Activated T-cell treated with anti-CD3 and anti-CD28 coated beads, Interleukin-2, amount 50 U/mL, for 72 hours (primary cell): ENCODE measurements around the gene ARHGAP25. TPM values are rescaled to one million over a fixed set of nuclear protein-coding genes. Genes with fewer than 3 reads are reported as not detected.

Experiments
- ATAC-seq, 2 donors: fragments of 150-1000 bp; cut with Tn5 transposase; replicated peaks in 1 of 2; 2 replicates each; pipeline ENCODE4 v1.10.0; 2021; ENCODE audit warnings: moderate library complexity in 2 of 2, mild to moderate bottlenecking in 1 of 2
- DNase-seq, 2 donors: peaks; one replicate each; pipeline ENCODE4 v3.0.0; 2021 to 2022; ENCODE audit warnings: mixed read lengths in 1 of 2
- H3K27ac Mint-ChIP-seq: one replicate; pipeline ENCODE4 v1.8.0; 2022; ENCODE audit warnings: mild to moderate bottlenecking, moderate library complexity, mixed read lengths
- H3K27me3 Mint-ChIP-seq: one replicate; pipeline ENCODE4 v1.8.0; 2022; ENCODE audit warnings: low read depth, mixed read lengths
- H3K36me3 Mint-ChIP-seq, 2 donors: one replicate each; pipeline ENCODE4 v1.8.0; 2022; ENCODE audit warnings: mixed read lengths in 2 of 2, mild to moderate bottlenecking in 1 of 2; ENCODE audit not compliant: insufficient read depth in 2 of 2
- H3K4me1 Mint-ChIP-seq: one replicate; pipeline ENCODE4 v1.8.0; 2022; ENCODE audit warnings: low read depth, mixed read lengths
- H3K4me3 Mint-ChIP-seq, 2 donors: one replicate each; pipeline ENCODE4 v1.8.0; 2022; ENCODE audit warnings: mild to moderate bottlenecking in 2 of 2, mixed read lengths in 2 of 2, moderate library complexity in 2 of 2
- H3K9me3 Mint-ChIP-seq, 2 donors: one replicate each; pipeline ENCODE4 v1.8.0; 2022; ENCODE audit warnings: mixed read lengths in 2 of 2
- total RNA-seq, 2 donors: library from RNA; stranded (reverse); gene quantifications; one replicate each; pipeline ENCODE4 v1.2.3, GENCODE V29; 2022

ARHGAP25 gene
- total RNA-seq, 2 donors from 2014 or later: 38.3 to 49.5 TPM

DNA sequence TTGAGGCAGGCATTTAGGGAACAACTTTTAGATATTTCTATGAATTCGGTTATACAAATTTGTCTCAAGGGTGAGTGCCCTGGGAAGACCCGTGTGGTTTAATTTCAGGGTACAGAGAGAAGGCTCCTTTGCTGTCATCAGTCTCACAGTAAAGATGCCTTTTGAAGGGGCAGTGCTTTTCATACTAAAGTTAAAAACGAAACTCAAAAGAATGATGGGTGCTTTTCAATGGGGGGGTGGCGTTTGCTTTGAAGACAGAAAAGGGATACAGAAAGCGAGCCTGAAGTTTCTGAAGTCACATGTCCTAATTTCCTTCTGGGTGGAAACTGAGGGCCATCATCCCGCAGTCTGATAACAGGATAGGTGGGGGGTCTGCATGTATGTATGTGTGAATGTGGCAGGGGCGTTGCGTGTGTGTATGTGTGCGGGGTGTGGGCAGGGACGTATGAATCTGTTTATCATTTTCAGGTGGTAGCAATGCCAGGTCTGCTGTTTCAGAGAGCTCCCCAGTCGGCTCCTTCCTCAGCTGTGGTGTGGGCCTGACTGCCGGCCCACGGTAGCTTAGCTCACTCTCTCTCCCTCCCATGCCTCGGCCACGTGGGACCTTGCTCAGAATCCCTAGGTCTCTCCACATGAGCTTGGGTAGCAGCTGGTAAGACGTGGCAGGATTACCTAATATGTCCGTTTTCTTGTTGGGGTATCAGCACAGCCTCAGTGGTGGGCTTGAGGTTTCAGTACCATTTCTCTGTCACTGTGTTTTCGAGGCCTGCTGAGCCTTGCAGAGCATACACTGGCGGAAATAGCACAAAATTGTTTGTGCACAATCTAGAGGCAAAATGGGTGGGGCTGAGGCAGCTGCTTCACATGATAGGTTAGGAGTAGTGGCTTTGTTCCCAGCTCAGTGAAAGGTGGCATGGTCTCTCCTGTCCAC, 32.7 kb downstream of the ARHGAP25 start:
- H3K4me3 Mint-ChIP-seq: peak overlapping the region; percentile 77 to 88
- no peaks in the 10 kb centered on the region for H3K27me3 Mint-ChIP-seq
- no peaks in the 10 kb centered on the region for H3K9me3 Mint-ChIP-seq
- peak; percentile 35 to 43 for ATAC-seq
- H3K4me1 Mint-ChIP-seq: peaks cover 100% of the 10 kb centered on the region
- peaks cover 0 to 2% of the 10 kb centered on the region in 2 donors for H3K36me3 Mint-ChIP-seq
- peak overlapping the region; percentile 89 for H3K27ac Mint-ChIP-seq
- peak; percentile 45 to 52 for DNase-seq

DNA sequence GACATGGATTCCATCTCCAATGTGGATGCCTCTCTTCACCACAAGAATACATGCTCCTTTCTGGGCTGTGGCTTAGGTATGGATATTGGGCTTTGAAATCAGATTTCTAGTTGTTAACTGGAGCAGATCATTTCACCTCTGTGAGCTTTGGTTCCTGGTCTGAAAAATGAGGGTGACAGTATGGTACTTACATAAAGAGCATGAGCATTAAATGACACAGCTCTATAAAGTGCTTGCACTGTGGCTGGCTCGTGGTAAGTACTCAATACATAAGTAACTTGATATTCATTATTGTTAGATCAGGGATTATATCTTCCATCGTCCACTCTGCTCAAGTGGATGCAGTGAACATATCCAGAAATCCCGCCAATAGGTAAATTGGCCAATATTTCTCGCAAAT, 33.4 kb downstream of the ARHGAP25 start:
- H3K9me3 Mint-ChIP-seq: no peaks in the 10 kb centered on the region
- H3K4me1 Mint-ChIP-seq: peaks cover 100% of the 10 kb centered on the region
- no peak for DNase-seq
- H3K27ac Mint-ChIP-seq: peak overlapping the region; percentile 89
- H3K4me3 Mint-ChIP-seq: peak overlapping the region; percentile 77 to 88
- peaks cover 0 to 6% of the 10 kb centered on the region in 2 donors for H3K36me3 Mint-ChIP-seq
- peak in 1 of 2 donors; percentile 10 for ATAC-seq
- H3K27me3 Mint-ChIP-seq: no peaks in the 10 kb centered on the region

DNA sequence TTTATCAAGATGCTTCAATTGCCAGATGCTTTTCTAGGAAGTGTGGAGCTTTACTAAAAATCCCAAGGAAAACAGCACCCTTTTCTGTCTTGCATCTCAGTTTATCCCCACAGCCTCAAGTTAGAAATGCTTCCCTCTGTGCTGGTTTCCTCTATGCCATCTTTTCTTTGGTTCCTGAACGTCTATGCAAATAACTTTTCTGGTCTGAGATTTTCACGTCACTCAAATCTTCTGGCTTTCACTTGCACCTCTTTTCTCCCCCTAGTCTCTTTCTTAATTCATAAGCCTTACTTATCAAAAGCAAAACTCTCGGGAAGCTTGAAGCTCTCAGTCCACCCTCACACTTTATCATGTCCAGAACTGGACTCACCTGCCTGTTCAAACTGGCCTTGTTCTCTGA, 33.9 kb downstream of the ARHGAP25 start:
- DNase-seq (no peak), ATAC-seq (no peak)
- peaks cover 0 to 8% of the 10 kb centered on the region in 2 donors for H3K36me3 Mint-ChIP-seq
- peaks cover 100% of the 10 kb centered on the region for H3K4me1 Mint-ChIP-seq
- H3K27ac Mint-ChIP-seq: peak overlapping the region; percentile 89
- H3K9me3 Mint-ChIP-seq: no peaks in the 10 kb centered on the region
- H3K27me3 Mint-ChIP-seq: no peaks in the 10 kb centered on the region
- H3K4me3 Mint-ChIP-seq: peak overlapping the region; percentile 77 to 88

DNA sequence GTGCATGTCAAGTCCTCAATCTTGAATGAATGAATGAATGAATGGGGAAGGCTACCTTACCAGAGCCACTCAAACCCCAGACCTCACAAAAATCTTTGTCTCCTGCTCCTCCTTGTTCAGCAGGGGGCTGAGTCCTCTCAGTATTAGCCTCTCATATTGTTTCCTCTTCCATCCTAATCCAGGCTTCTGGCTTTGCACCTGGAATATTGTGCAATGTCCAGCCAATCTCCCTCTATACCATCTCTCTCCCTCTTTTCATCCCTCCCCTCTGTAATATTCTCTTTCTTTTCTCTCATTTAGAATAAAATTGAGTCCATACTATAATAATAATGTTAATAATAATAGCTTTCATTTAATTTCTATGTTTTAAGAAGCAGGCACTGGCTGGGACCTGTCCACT, 34.3 kb downstream of the ARHGAP25 start:
- no peak for ATAC-seq
- H3K4me1 Mint-ChIP-seq: peaks cover 100% of the 10 kb centered on the region
- no peak for DNase-seq
- H3K9me3 Mint-ChIP-seq: no peaks in the 10 kb centered on the region
- peak overlapping the region; percentile 77 to 88 for H3K4me3 Mint-ChIP-seq
- H3K36me3 Mint-ChIP-seq: peaks cover 0 to 8% of the 10 kb centered on the region in 2 donors
- H3K27ac Mint-ChIP-seq: peak overlapping the region; percentile 89
- H3K27me3 Mint-ChIP-seq: no peaks in the 10 kb centered on the region

DNA sequence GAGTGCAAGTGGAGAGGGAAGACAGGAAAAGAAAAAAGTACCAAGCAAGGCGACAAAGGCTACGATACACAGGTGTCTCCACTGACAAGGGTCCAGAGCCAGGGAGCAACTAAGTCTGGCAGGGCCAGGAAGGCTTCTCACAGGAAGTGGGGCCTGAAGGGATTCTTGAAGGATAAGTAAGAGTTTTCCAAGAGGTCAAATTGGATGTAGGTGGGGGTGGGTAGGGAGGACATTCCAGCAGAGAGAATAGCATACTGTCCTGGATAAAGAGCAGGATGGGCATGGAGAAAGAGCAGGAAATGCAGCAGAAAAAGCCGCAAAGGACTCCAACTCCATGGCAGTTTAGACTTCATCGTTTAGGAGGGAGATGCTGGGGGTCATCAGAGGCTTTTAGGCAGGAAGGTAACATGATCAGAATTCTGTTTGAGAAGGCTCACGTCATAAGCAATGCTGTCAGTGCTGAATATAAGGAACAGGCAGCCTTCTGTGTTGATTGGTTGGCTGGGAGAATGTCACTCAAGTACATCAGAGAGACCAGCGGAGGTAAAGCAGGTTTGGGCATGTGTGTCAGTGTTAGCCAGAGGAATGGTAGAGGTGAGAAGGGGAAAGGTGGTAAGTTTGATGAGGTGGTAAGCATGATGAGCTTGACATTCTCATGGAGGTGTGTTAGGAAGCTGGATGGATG, 35.1 kb downstream of the ARHGAP25 start:
- H3K4me3 Mint-ChIP-seq: peak overlapping the region; percentile 67 to 77
- no peaks in the 10 kb centered on the region for H3K9me3 Mint-ChIP-seq
- H3K27ac Mint-ChIP-seq: peak overlapping the region; percentile 27
- peaks cover 100% of the 10 kb centered on the region for H3K4me1 Mint-ChIP-seq
- peaks cover 0 to 8% of the 10 kb centered on the region in 2 donors for H3K36me3 Mint-ChIP-seq
- DNase-seq (no peak), ATAC-seq (no peak)
- H3K27me3 Mint-ChIP-seq: no peaks in the 10 kb centered on the region

DNA sequence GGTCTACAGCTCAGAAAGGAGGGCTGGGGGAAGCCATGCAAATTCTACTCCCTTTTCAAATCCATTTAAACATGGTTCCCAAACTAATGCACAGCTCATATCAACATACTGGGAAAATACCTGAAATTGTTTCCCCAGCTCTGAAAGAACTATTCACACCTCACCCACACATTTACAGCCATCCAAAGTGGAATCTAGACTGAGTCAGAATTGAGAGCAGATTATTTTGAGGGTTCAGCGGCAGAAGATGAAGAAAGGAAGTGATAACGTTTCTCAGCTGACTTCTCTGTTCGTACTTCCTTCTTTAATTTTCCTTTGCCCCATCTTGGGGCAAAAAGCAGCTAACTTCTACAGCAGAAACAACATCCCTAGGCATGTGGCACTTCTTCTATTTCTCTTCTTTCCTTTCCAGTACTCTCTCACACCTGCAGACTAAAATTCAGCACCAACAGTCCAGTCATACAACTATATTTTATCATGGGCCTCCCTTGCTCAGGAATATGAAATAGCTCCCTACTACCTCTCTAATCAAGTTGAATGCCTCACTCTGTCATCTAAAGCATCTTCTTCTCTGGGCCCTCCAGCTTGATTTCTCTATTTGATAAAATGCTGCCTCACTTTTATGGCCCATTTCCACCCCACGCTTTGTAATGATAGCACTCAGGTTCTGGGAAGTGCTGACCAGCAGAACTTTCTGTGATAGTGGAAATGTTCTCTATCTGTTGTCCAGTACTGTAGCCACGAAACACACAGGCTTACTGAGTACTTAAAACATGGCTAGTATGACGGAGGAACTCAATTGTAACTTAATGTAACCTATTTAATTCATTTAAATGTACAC, 35.9 kb downstream of the ARHGAP25 start:
- Mint-ChIP-seq H3K9me3 (no peaks in the 10 kb centered on the region), H3K4me3 (peak overlapping the region; percentile 67 to 77), H3K27me3 (no peaks in the 10 kb centered on the region), H3K27ac (peak overlapping the region; percentile 27), H3K4me1 (peaks cover 100% of the 10 kb centered on the region), H3K36me3 (peaks cover 1 to 13% of the 10 kb centered on the region in 2 donors)
- no peak for DNase-seq
- ATAC-seq: no peak

DNA sequence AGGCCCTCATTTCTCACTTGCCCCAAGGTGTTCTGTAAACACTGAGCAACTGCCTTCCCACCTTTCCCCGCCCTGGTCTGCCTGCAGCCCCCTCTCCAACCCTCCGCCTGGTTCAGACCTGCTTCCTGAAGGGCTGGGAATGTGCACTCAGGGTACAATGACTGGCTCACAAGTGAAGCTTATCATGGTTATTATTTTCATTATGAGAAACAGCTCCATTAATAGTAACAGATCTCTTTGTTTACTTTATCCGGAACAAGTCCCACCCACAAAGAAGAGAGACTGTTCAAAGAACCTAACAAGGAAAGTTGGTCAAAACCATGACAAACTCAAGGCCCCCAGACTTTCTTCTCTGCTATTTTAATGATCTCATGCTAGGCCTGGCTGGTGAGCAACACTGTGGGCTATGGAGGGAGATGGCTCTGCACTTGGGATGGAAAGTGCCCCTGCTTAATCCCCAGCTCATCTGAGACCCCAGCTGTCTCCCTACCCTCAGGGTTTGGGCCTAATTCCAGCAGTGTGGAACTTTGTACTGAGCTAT, 36.7 kb downstream of the ARHGAP25 start:
- no peak for DNase-seq
- Mint-ChIP-seq H3K9me3 (no peaks in the 10 kb centered on the region), H3K36me3 (peaks cover 5 to 21% of the 10 kb centered on the region in 2 donors), H3K27ac (peak overlapping the region; percentile 27), H3K4me1 (peaks cover 100% of the 10 kb centered on the region), H3K27me3 (no peaks in the 10 kb centered on the region), H3K4me3 (peak overlapping the region; percentile 67 to 77)
- ATAC-seq: no peak

DNA sequence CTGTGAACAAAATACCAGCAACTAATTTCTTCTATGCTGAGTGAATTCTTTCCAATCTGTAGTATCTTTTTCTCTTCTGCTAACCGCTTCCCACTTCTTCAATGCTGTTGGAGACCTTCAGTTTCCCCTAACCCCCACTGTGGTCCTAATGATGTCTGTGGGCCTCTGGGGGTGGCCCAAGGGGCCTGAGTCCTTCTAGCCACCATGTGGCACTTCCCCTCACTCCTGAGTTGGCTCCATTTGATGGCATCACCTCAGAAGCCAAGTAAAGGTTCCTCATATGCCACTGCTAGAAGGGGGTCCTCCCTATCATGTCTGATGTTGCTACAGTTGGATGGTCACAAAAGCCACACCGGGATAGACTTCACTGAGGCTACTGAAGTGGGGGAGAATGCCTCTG, 37.5 kb downstream of the ARHGAP25 start:
- peaks cover 100% of the 10 kb centered on the region for H3K4me1 Mint-ChIP-seq
- H3K9me3 Mint-ChIP-seq: no peaks in the 10 kb centered on the region
- H3K27me3 Mint-ChIP-seq: no peaks in the 10 kb centered on the region
- no peak for DNase-seq
- H3K36me3 Mint-ChIP-seq: peaks cover 8 to 26% of the 10 kb centered on the region in 2 donors
- no peak for ATAC-seq
- peak overlapping the region; percentile 27 for H3K27ac Mint-ChIP-seq
- H3K4me3 Mint-ChIP-seq: peak overlapping the region; percentile 68 to 77

DNA sequence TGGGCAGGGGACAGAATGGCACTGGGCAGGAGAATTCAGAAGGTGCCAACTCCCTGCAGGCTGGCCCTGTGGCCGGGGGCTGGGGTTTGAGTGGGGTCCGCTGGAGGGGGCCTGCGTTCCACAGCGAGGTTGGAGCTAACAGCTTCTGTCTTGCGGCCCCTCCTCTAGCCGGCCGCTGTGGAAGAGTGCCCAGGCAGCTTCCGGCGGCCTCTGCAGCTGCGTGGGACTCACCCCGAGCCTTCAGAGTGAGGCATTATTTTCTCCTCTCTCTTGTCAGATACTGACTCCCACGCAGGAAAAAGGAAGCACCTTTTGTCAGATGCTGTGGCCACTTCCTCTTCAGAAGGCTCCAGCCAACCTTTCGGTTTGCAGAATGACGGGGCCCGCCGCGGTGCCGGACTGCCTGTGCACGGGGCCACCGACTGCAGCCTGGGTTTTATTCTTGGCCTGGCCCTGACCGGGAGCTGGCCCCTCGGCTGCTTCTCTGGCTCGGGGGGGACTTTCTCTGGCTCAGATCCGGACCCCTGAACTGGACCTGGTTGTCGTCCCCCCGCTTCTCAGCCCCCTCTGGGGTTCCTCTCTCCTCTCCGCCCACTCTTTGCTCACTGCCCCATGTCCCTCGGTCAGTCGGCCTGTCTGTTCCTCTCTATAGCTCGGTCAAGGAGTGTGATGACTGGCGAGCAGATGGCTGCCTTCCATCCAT, 40.1 kb downstream of the ARHGAP25 start:
- Mint-ChIP-seq H3K36me3 (peaks cover 8 to 29% of the 10 kb centered on the region in 2 donors), H3K4me3 (peak overlapping the region; percentile 77 to 88), H3K27me3 (no peaks in the 10 kb centered on the region), H3K9me3 (no peaks in the 10 kb centered on the region), H3K4me1 (peaks cover 87% of the 10 kb centered on the region), H3K27ac (peak overlapping the region; percentile 27)
- ATAC-seq (peak; percentile 82 to 87), DNase-seq (peak; percentile 82 to 83)

DNA sequence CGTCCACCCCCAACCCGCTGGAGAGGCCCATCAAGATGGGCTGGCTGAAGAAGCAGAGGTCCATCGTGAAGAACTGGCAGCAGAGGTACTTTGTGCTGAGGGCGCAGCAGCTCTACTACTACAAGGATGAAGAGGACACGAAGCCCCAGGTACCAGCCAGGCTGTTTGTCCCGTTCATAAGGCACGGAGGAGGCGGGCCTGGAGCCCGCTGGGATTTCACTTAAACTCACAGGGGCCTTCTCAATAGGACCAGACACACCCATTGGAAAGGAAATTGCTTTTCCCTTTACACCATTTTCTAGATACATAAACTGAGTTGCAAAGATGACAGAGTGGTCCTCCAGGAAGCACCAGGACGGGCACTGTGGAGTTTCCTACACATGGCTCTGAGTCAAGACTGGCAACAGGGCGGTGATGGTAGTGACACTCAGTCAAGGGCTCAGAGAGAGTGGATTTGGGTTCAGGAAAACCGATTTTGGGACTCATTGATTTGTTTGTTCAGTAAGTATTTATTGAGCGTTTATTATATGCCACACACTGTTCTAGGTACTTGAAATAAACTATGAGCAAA, 40.7 kb downstream of the ARHGAP25 start:
- H3K4me3 Mint-ChIP-seq: peak overlapping the region; percentile 77 to 88
- H3K27ac Mint-ChIP-seq: peak overlapping the region; percentile 27
- ATAC-seq (no peak), DNase-seq (no peak)
- no peaks in the 10 kb centered on the region for H3K27me3 Mint-ChIP-seq
- H3K9me3 Mint-ChIP-seq: no peaks in the 10 kb centered on the region
- H3K36me3 Mint-ChIP-seq: peaks cover 8 to 32% of the 10 kb centered on the region in 2 donors
- peaks cover 85% of the 10 kb centered on the region for H3K4me1 Mint-ChIP-seq

DNA sequence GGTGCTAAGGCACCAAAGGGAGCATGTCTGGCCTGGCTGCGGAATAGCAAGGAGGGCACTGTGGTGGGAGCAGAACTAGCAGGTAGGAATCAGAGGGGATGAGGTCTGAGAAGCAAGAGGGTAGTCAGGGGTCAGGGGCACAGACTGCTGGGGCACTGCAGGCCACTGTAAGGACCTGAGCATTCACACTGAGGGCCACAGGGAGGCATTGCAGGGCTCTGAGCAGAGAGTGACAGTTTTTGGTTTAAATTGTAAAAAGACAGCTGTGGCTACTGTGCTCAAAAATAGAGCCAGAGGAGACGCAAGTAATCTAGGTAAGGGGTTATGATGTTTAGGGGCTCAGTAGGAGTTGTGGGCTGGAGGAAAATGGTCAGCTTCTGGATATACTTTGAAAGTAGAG, 41.5 kb downstream of the ARHGAP25 start:
- Mint-ChIP-seq H3K4me1 (peaks cover 85% of the 10 kb centered on the region), H3K36me3 (peaks cover 10 to 38% of the 10 kb centered on the region in 2 donors), H3K27me3 (no peaks in the 10 kb centered on the region), H3K27ac (peak overlapping the region; percentile 27), H3K4me3 (peak overlapping the region; percentile 77 to 88), H3K9me3 (no peaks in the 10 kb centered on the region)
- ATAC-seq: no peak
- DNase-seq: no peak

DNA sequence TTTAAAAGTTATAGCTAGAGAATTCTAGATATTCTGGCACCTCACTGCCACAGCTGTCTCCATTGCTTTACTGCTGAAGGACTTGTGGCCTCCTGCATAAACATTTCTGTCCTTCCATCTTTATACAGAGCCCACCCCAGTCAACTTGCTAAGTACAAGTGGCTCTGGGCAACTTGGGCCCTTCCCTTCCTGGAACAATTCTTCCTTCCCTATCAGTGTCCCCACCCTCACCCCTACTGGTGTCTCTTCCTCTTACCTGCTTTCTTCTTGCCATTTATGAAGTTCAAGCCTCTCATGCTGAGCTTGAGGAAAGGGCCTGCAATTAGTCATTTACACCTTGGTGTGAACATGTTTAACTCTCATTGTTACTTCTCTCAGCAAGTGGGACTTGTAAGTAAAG, 45.0 kb downstream of the ARHGAP25 start:
- DNase-seq (no peak), ATAC-seq (no peak)
- Mint-ChIP-seq H3K4me1 (peaks cover 66% of the 10 kb centered on the region), H3K36me3 (peaks cover 13 to 35% of the 10 kb centered on the region in 2 donors), H3K27me3 (no peaks in the 10 kb centered on the region), H3K27ac (peak overlapping the region; percentile 44), H3K9me3 (no peaks in the 10 kb centered on the region), H3K4me3 (peak overlapping the region in 1 of 2 donors; percentile 8)
